HG02970 (cell line): ENCODE measurements around the gene COL5A2.

Source experiments
- ATAC-seq: cut with Tn5 transposase; IDR thresholded peaks from one replicate; pipeline ENCODE4 v1.9.1; 2021; ENCODE audit warnings: mild to moderate bottlenecking, moderate library complexity, moderate number of reproducible peaks; ENCODE audit not compliant: unreplicated experiment, low FRiP score

The COL5A2 gene

DNA sequence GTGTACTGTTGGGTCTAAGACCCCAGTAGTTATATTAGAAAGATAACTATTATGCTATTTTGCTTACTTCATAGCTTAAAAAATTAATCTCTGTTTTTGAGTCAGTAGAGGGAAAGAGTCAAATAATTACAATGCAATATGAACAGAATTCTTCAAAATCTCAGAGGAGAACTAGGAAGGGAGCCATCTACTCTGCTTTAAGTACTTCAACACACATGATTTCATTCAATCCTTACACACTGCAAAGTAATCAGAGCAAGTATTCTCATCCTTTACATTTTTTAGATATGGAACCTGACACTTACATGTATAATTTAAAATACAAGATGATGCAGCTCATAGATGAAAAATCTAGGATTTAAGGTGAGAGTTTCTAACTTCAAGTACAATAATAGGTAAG is 27.7 kb downstream of the COL5A2 start:
- no peak for ATAC-seq

GRCh38 chr2:189150033-189150432 is 29.5 kb downstream of the COL5A2 start:
- ATAC-seq = no peak

GRCh38 chr2:189147989-189148388 is 31.6 kb downstream of the COL5A2 start:
- ATAC-seq = no peak

- no peak for ATAC-seq
Observed at GRCh38 chr2:189147361-189147760, 32.2 kb downstream of the COL5A2 start.

DNA sequence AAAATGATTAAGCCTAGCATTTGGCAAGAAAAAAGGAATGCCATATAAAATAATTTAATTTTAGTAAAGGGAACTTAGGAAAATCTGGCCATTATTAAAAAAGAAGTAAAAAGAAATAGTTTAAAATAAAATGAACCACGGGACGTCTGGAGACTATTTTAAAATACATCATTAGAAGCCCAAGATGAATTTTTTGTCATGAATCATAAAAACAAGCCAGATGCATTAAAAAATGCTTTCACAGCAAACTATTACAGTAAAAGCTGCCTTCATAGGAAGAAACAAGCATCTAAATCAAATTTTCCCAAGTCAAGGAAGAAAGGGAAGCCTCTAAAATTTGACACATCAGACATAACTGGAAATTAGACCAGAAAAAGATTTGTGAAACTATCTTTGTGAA is 33.0 kb downstream of the COL5A2 start:
- no peak for ATAC-seq

GRCh38 chr2:189144700-189145211 is 34.8 kb downstream of the COL5A2 start:
- ATAC-seq = no peak

DNA sequence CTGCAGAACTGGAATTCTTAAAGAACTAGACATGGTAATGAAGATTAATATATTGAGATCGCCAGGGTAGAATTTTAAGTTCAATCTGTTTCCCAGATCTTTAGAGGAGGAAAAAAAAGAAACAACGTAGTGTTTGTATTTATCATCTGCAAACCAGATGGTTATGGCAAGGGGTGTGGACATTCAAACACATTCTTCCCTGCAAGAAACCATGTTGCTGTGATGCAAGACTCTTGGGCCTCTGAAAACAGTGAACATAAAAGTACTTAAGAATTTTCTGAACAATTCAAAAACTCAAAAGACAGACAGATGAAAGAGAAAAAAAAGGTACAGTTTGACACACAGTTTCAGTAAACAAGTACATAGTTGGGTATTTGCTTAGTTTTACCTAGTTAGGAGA is 35.6 kb downstream of the COL5A2 start:
- ATAC-seq = no peak

- peak; percentile 95 for ATAC-seq
Observed at GRCh38 chr2:189142893-189143759, 36.4 kb downstream of the COL5A2 start.

DNA sequence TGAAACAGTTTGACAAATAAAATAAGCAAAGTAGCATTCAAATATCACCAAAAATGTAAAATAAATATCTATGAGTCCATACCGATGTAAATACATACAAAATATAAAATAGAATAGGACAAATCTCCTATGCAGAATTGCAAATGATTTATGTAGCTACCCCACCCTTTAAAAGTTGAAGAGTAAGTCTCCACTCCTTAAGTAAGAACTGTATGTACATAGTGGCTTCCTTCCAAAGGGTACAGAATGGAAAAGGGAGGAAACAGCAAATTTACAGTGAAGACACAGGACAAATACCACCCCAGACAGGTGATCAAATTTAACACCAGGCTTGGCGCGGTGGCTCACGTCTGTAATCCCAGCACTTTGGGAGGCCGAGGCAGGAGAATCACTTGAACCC is 40.8 kb downstream of the COL5A2 start:
- no peak for ATAC-seq

DNA sequence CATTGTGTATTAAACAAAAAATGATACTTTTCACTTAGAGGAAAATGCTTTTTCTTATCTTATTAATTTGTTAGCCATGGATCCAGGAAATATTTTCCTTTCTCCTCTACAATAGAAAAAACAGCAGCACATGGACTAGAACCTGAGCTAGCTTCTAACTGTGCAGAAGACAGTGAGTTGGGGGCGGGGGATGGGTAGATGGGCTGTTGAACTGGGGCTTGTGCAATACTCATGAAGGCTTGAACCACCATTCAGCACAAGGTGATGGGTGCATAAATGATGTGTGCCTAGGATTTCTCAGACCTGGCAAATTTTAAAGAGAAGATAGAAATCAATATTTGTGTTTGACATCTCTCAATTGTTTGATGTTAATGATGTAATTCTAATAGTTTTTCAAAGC is 42.0 kb downstream of the COL5A2 start:
- ATAC-seq = no peak

DNA sequence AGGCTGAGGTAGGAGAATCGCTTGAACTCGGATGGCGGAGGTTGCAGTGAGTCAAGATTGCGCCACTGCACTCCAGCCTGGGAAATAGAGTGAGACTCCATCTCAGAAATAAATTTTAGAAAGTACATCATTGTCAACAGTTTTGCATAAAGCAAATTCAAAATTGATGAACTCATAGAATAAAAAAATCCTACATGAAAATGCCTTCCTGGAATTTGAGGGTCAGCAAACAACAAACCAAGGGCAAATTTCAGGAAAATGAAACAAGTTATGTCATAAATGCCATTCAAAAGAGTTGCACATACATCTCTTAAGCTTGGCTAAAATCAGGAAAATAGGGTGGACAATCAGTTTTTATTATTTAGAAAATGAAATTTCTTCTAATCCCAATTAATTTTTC is 45.1 kb downstream of the COL5A2 start:
- ATAC-seq = no peak

DNA sequence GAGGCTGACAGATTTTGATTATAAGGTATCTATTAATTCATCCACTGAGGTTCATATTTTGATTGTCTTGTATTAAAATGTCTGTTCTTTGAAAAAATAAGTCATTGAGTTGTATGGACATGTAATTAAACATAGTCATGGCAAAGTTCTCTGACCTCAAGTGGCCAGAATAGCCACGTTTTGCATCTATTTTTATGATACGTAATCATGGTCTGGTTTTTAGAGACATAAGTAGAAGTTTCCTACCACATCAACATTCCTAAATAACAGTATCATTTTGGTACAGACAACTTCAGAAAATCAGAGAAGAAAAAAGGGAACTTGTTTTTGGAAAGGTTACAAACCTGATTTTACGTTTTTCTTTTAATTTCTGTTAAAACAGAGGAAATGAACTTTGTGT is 47.6 kb downstream of the COL5A2 start:
- ATAC-seq = no peak

DNA sequence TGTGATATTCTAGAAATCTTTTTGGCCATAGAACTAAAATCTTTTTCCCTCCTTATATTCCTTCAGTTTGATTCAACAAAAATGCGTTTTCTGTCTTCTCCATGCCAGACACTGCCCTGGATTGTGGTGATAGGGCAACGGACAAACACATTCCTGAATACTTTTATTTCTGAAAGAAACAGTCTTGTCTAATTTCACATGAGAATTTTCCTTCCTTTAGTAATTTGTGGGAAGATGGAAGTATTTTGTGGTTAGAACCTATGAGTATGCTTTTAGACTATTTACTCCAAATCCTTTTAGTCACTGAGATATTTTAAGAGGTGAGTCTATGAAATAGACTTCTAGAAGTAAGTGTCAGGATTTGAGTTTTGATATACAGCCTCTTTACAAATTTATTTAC is 49.6 kb downstream of the COL5A2 start:
- no peak for ATAC-seq

DNA sequence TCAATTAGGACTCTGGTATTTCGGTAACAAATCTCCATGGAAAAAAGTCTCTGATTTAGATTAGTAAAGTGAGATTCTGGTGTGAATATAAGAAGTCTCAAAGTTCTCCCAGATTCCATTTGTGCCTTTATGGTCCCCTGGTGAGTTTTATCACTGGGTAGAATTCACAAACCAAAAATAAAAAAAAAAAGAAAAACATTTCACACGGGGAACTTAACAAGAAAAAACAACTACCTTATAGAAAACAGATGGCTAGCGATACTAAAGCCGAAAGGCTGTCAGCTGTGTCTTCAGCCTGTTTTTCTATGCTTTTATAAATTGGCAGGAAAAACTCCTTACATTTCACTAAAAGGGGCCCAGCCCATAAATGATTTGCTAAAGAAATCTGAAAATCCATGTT is 50.6 kb downstream of the COL5A2 start:
- ATAC-seq = no peak

- ATAC-seq = no peak
Observed at GRCh38 chr2:189127756-189128155, 51.8 kb downstream of the COL5A2 start.

GRCh38 chr2:189125195-189125594 is 54.4 kb downstream of the COL5A2 start:
- ATAC-seq = no peak

GRCh38 chr2:189124175-189124574 is 55.4 kb downstream of the COL5A2 start:
- no peak for ATAC-seq

DNA sequence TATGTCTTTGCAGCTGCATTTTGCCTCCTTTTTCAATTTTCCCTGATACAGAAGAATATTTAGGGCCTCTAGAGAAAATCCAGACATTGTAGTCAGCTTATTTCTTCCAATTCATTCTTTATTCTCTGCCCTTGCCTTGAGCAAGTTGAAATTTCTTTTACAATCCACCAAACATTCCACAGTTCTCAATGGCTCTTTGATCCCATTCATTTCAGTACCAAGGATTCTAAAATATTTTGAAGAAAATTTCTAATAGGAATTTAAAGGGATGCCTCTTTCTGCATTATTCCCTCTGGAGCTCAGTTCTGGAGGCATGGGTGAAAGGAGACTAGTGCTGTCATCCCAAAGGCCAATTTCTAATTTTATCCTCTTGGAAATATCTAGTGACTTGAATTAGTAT is 61.2 kb downstream of the COL5A2 start:
- ATAC-seq = no peak

GRCh38 chr2:189116979-189117378 is 62.6 kb downstream of the COL5A2 start:
- ATAC-seq = no peak

DNA sequence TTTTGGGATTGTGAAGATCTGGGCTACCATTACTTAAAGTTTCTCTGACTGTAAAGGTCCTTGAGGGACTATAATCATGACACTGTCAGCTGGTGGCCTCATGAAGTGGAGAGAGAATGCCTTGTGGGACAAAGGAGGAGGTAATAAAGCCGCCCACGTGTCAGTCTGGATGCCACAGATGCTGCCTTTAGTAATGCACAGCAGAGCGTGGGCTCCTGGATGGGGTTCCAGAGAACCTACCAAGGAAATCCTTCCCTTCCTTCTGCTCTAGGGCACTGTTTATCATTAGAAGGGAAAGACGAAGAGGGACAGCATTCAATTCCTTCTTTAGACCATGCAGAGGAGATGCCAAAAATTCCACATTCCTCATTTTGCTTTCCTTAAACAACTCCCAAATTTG is 63.5 kb downstream of the COL5A2 start:
- ATAC-seq = no peak

DNA sequence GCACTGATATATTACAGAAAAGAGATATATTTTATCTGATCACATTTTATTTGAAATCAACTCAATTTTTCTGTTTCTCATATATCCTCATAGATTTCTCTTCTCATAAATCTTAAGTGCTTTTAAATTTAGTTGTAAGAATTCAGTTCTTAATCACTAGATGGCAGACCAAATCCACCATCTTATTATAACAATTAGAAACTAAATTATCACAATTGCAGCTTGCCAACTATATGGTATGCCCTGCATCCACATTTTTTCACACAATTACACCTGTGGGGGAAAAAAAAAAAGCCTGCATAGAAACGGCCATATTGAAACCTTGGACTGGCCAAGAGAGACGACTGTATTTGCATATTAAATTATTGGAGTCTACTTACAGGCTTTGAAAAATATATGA is 64.4 kb downstream of the COL5A2 start:
- ATAC-seq = no peak

DNA sequence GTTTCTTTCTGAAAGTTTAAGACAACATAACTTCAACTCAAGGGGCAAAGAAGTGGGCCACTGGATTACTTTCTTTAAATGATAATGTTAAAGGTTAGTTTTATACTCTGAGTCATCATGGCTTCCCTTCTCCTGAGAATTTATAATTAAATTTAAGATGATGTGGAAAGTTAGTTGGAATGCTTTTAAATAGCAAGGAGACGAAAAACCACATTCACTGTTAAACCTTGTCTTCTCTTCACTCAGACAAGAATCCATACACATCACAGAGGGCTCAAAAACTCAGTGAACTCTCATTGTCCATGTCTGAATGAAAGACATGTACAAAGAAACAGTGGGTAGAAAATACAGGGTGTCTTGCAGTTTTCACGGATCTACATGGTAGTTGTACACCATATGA is 65.6 kb downstream of the COL5A2 start:
- no peak for ATAC-seq
